Endothelial cell (in vitro differentiated cells): ENCODE measurements around the gene ABL2. TPM values are rescaled to one million over a fixed set of nuclear protein-coding genes. Genes with fewer than 3 reads are reported as not detected.
A peak's percentile ranks its signal among the peaks of the same experiment; 100 is the strongest.
"Not testable (repeated sequence)": the region's sequence is repeated elsewhere in the genome, so short reads cannot be mapped to it uniquely, and the experiment has no call there.

Experiments
- DNase-seq: peaks from one replicate; pipeline ENCODE4 v3.0.0; 2021; ENCODE audit warnings: low spot score
- H3K27ac Mint-ChIP-seq: one replicate; pipeline ENCODE4 v1.8.0; 2021; ENCODE audit warnings: mixed read lengths, inconsistent platforms; ENCODE audit not compliant: unreplicated experiment
- H3K27me3 Mint-ChIP-seq: one replicate; pipeline ENCODE4 v1.8.0; 2021; ENCODE audit warnings: mild to moderate bottlenecking, moderate library complexity, mixed read lengths, inconsistent platforms; ENCODE audit not compliant: unreplicated experiment
- H3K36me3 Mint-ChIP-seq: one replicate; pipeline ENCODE4 v1.8.0; 2021; ENCODE audit warnings: mild to moderate bottlenecking, low read depth, mixed read lengths, inconsistent platforms; ENCODE audit not compliant: unreplicated experiment
- H3K4me1 Mint-ChIP-seq: one replicate; pipeline ENCODE4 v1.8.0; 2021; ENCODE audit warnings: mild to moderate bottlenecking, mixed read lengths, inconsistent platforms; ENCODE audit not compliant: unreplicated experiment
- H3K4me3 Mint-ChIP-seq: one replicate; pipeline ENCODE4 v1.8.0; 2021; ENCODE audit warnings: mild to moderate bottlenecking, mixed read lengths, inconsistent platforms; ENCODE audit not compliant: unreplicated experiment
- H3K9me3 Mint-ChIP-seq: one replicate; pipeline ENCODE4 v1.8.0; 2021; ENCODE audit warnings: mixed read lengths, inconsistent platforms; ENCODE audit not compliant: unreplicated experiment
- CTCF ChIP-seq: fragments of 200-600 bp; sonication (generic); IDR thresholded peaks from one replicate; pipeline ENCODE4 v1.5.0; 2021; ENCODE audit warnings: antibody characterized with exemption; ENCODE audit not compliant: unreplicated experiment
- long read RNA-seq: library from polyadenylated mRNA; unstranded; transcript quantifications from one replicate; pipeline ENCODE4 v2.0.0, GENCODE V29; 2020; ENCODE audit not compliant: unreplicated experiment
- total RNA-seq: library from RNA; stranded (reverse); fragmentation: NEBNext Ultra II Directional; extraction: Animal tissue kit (Norgen Biotek cat#: 25700); gene quantifications from one replicate; pipeline ENCODE4 v1.2.1, GENCODE V29; 2021; ENCODE audit not compliant: unreplicated experiment

Gene ABL2
- 160 TPM for total RNA-seq
- long read RNA-seq, full-length matches to known transcripts: 2 of 4 reads
- long read RNA-seq, partial matches to known transcripts: 1 of 4 reads
- long read RNA-seq, other reads (novel, unspliced or antisense): 1 of 4 reads

- H3K4me1 Mint-ChIP-seq: peaks cover 8% of the 10 kb centered on the region
- peak within 1 kb of the TSS; percentile 72 for H3K27ac Mint-ChIP-seq
- H3K36me3 Mint-ChIP-seq: no peaks in the 10 kb centered on the region
- no peaks in the 10 kb centered on the region for H3K9me3 Mint-ChIP-seq
- no peaks in the 10 kb centered on the region for H3K27me3 Mint-ChIP-seq
- DNase-seq: peak; percentile 53
- no peak for TF ChIP-seq CTCF
- H3K4me3 Mint-ChIP-seq: peak within 1 kb of the TSS; percentile 98
Measured at GRCh38 chr1:179229214-179230140, at the start of gene ABL2. Gene ABL2, minus strand, starts transcription at chr1:179229677. Its CDS starts 280 bp downstream, at chr1:179229397.

GRCh38 chr1:179278920-179279319, 49.4 kb upstream of the ABL2 start:
- H3K27ac Mint-ChIP-seq: no peak overlapping the region
- H3K36me3 Mint-ChIP-seq: no peaks in the 10 kb centered on the region
- H3K9me3 Mint-ChIP-seq: no peaks in the 10 kb centered on the region
- H3K27me3 Mint-ChIP-seq: peaks cover 2% of the 10 kb centered on the region
- TF ChIP-seq CTCF: no peak
- no peaks in the 10 kb centered on the region for H3K4me1 Mint-ChIP-seq
- no peak for DNase-seq
- H3K4me3 Mint-ChIP-seq: no peak overlapping the region

GRCh38 chr1:179274424-179274823, 44.9 kb upstream of the ABL2 start:
- H3K4me3 Mint-ChIP-seq, H3K27ac Mint-ChIP-seq, H3K27me3 Mint-ChIP-seq, H3K4me1 Mint-ChIP-seq, DNase-seq, H3K36me3 Mint-ChIP-seq, H3K9me3 Mint-ChIP-seq: not testable (repeated sequence)

- Mint-ChIP-seq H3K4me3 (no peak overlapping the region), H3K36me3 (no peaks in the 10 kb centered on the region), H3K4me1 (no peaks in the 10 kb centered on the region), H3K9me3 (no peaks in the 10 kb centered on the region), H3K27ac (no peak overlapping the region), H3K27me3 (no peaks in the 10 kb centered on the region)
- DNase-seq: no peak
- TF ChIP-seq CTCF: no peak
Measured at GRCh38 chr1:179269071-179269470, 39.6 kb upstream of the ABL2 start.

GRCh38 chr1:179264507-179264906, 35.0 kb upstream of the ABL2 start:
- Mint-ChIP-seq H3K36me3 (no peaks in the 10 kb centered on the region), H3K27me3 (no peaks in the 10 kb centered on the region), H3K4me3 (no peak overlapping the region), H3K9me3 (no peaks in the 10 kb centered on the region), H3K27ac (no peak overlapping the region), H3K4me1 (no peaks in the 10 kb centered on the region)
- no peak for TF ChIP-seq CTCF
- DNase-seq: no peak
